Activated T-helper 17 cell treated with anti-CD3 and anti-CD28 coated beads, Interleukin-2, amount 50 U/mL, for 72 hours (primary cell): ENCODE data around the gene FURIN. TPM values are rescaled to one million over a fixed set of nuclear protein-coding genes. Genes with fewer than 3 reads are reported as not detected.
"Not testable (repeated sequence)": the region's sequence is repeated elsewhere in the genome, so short reads cannot be mapped to it uniquely, and the experiment has no call there.

Source experiments
- ATAC-seq: fragments of 150-1000 bp; cut with Tn5 transposase; replicated peaks from 2 replicates; pipeline ENCODE4 v1.10.0; 2021; ENCODE audit warnings: mild to moderate bottlenecking, moderate library complexity
- H3K27ac Mint-ChIP-seq: one replicate; pipeline ENCODE4 v1.8.0; 2022; ENCODE audit warnings: mixed read lengths
- H3K27me3 Mint-ChIP-seq: one replicate; pipeline ENCODE4 v1.8.0; 2022; ENCODE audit warnings: mixed read lengths
- H3K36me3 Mint-ChIP-seq: one replicate; pipeline ENCODE4 v1.8.0; 2022; ENCODE audit warnings: low read depth, mild to moderate bottlenecking, mixed read lengths
- H3K4me1 Mint-ChIP-seq: one replicate; pipeline ENCODE4 v1.8.0; 2022; ENCODE audit warnings: mixed read lengths
- H3K4me3 Mint-ChIP-seq: one replicate; pipeline ENCODE4 v1.8.0; 2022; ENCODE audit warnings: mild to moderate bottlenecking, mixed read lengths
- H3K9me3 Mint-ChIP-seq: one replicate; pipeline ENCODE4 v1.8.0; 2022; ENCODE audit warnings: mixed read lengths
- total RNA-seq, 2 donors: library from RNA; stranded (reverse); gene quantifications; one replicate each; pipeline ENCODE4 v1.2.3, GENCODE V29; 2022

FURIN gene
- total RNA-seq, 2 donors from 2014 or later, result 605 to 771 TPM

DNA sequence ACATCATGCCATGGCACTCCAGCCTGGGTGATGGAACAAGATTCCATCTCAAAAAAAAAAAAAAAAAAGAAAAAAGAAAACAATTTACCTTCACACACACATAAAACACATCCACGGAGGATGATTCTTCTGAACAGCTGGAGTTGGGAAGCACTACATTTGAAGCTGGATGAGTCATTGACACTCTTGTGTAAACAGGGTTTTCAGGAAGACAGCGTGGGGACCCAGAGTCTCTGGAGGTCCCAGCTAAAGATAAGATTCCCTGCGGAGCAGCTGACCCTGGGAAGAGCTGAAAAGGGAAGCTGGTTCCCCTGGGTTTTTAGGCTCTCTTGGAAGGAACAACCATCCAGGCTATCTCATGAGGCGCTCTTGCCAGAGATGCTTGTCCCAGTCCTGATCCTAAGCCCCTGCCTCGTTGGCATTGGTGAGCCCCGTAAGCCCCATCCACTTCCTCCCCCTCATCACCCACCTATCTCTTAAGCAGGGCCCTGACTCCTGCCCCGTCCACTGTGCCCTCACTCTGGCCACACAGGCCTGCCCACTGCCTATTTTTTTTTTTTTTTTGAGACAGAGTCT is 32.0 kb upstream of the FURIN start:
- Mint-ChIP-seq H3K36me3 (peaks cover 37% of the 10 kb centered on the region), H3K4me1 (peaks cover 33% of the 10 kb centered on the region), H3K27ac (peak overlapping the region; percentile 99), H3K9me3 (no peaks in the 10 kb centered on the region), H3K4me3 (peak overlapping the region; percentile 83), H3K27me3 (no peaks in the 10 kb centered on the region)
- ATAC-seq, result no peak

DNA sequence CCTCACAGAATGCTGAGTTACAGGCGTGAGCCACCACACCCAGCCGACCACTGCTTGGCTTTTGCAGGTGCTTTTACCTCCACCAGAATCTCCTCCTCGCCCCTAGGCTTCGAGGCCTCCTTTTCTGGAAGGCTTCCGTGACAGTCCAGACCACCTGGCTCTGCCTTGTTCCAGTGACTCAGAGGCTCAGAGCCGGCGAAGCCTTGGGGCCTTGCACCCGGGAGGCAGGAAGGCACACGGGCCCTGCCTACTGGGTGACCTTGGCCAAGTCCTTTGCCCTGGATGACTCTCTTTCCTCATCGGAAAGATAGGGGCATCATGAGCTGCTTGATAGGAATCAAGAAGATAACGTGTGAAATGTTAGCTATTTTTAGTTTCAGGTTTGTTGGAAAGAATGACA is 31.3 kb upstream of the FURIN start:
- H3K4me3 Mint-ChIP-seq, result peak overlapping the region; percentile 83
- H3K9me3 Mint-ChIP-seq, result no peaks in the 10 kb centered on the region
- peaks cover 38% of the 10 kb centered on the region for H3K4me1 Mint-ChIP-seq
- ATAC-seq, result peak; percentile 48
- H3K27me3 Mint-ChIP-seq, result no peaks in the 10 kb centered on the region
- peak overlapping the region; percentile 99 for H3K27ac Mint-ChIP-seq
- peaks cover 44% of the 10 kb centered on the region for H3K36me3 Mint-ChIP-seq

DNA sequence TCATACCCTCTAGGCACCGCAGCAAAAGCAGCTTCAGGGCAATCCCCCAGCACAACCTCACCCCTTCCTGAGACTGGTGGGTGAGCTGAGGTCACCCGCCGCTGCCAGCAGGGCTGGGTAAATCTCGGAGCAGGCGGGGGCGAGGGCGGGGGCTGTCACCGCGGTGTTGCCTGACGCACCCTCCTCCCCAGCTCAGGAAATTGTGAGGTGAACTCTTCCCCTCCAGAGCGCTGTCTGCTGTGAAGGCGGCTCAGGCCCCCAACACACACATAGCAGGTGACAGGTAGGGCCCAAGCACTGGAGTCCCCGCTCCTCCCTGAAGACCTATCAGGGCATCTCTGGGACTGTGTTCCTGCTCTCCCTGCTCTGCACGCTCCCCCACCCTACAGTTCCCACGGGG is 30.2 kb upstream of the FURIN start:
- Mint-ChIP-seq H3K4me3 (peak overlapping the region; percentile 83), H3K4me1 (peaks cover 43% of the 10 kb centered on the region), H3K9me3 (no peaks in the 10 kb centered on the region), H3K27me3 (no peaks in the 10 kb centered on the region), H3K36me3 (peaks cover 54% of the 10 kb centered on the region), H3K27ac (peak overlapping the region; percentile 99)
- ATAC-seq, result peak; percentile 83

DNA sequence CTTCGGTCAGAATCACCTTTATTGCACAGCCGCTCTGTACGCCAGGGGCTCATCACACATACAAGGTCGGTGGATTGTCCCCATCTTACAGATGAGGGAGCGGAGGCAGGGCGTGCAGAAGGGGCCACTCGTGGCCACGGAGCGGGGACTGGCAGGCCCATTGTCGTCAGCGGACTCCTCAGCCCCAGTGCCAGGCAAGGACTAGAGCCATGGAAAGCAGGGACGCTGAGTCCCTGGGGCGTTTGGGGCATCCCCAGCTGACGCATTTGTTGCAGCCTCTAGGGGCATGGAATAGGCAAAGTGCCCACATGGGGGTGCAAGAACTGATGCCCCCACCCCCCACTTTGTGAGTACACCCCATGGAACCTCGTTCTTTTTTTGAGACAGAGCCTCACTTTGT is 29.8 kb upstream of the FURIN start:
- no peaks in the 10 kb centered on the region for H3K9me3 Mint-ChIP-seq
- peaks cover 43% of the 10 kb centered on the region for H3K4me1 Mint-ChIP-seq
- no peaks in the 10 kb centered on the region for H3K27me3 Mint-ChIP-seq
- peaks cover 58% of the 10 kb centered on the region for H3K36me3 Mint-ChIP-seq
- peak overlapping the region; percentile 83 for H3K4me3 Mint-ChIP-seq
- peak overlapping the region; percentile 99 for H3K27ac Mint-ChIP-seq
- peak; percentile 43 for ATAC-seq

DNA sequence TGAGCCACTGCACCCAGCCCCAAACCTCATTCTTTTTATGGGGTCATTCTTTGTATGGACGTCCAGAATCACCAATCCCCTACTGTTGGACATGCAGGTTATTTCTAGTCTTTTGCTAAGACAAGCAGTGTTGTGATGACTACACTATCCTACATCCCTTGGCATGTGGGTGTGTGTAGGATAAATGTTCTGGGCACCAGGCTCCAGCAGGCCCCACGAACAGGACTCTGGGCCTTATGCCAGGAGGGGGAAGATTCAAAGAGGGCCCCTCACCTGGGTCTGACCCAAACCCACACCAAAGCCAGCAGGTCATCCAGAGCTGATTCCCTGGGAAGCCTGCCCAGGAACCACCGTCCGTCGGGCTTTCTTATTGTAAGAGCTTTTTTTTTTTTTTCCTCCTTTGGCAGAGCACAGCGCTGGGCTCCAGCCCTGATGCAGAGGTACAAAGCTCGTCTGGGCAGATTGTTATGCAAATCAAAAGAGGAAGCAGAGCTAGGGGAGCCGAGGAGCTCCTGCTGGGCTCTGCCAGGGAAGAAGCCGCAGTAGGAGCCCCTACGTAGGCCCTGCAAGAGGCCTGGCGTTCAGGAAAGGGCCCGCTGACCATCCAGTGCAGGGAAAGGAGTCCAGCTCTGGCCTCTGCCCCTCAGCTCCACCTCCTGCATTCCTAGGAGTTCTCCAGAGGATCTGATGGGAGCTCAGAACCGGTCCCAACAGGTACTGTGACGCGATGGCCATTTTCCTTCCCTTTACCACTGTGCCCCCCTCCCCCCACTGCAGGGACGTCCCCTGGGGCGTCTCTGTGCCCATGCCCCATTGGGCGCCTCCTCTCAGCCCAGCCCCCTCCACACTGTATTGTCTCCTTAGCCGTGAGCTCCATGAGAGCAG is 29.0 kb upstream of the FURIN start:
- Mint-ChIP-seq H3K27ac (peak overlapping the region; percentile 99), H3K27me3 (no peaks in the 10 kb centered on the region), H3K9me3 (no peaks in the 10 kb centered on the region), H3K4me1 (peaks cover 37% of the 10 kb centered on the region), H3K36me3 (peaks cover 66% of the 10 kb centered on the region), H3K4me3 (peak overlapping the region; percentile 83)
- ATAC-seq, result peak; percentile 50

DNA sequence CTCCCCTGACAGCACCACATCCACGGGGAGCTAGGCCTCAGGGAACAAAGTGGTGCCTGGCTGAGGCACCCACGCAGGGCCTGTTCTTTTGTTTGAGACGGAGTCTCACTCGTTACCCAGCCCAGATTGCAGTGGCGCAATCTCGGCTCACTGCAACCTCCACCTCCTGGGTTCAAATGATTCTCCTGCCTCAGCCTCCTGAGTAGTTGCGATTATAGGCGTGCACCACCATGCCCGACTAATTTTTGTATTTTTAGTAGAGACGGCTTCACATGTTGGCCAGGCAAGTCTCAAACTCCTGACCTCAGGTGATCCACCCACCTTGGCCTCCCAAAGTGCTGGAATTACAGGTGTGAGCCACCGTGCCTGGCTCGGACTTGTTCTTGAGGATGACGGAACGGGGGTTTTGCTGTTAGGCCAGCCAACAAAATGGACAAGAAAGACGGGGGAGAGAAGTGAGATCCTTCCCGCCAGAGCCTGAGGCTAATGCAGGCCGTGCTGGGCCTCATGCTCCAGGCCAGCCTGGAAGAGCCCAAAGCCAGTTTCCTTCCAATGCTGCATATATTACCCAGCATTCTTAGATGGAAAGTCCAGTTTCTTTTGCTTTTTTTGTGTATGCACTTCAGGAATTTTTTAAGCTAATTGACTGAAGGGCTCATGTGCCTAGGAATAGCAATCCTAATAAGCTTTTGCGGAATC is 28.1 kb upstream of the FURIN start:
- ATAC-seq, result no peak
- H3K27ac Mint-ChIP-seq, result peak overlapping the region; percentile 99
- H3K27me3 Mint-ChIP-seq, result no peaks in the 10 kb centered on the region
- peaks cover 38% of the 10 kb centered on the region for H3K4me1 Mint-ChIP-seq
- peaks cover 73% of the 10 kb centered on the region for H3K36me3 Mint-ChIP-seq
- H3K9me3 Mint-ChIP-seq, result no peaks in the 10 kb centered on the region
- H3K4me3 Mint-ChIP-seq, result peak overlapping the region; percentile 83

DNA sequence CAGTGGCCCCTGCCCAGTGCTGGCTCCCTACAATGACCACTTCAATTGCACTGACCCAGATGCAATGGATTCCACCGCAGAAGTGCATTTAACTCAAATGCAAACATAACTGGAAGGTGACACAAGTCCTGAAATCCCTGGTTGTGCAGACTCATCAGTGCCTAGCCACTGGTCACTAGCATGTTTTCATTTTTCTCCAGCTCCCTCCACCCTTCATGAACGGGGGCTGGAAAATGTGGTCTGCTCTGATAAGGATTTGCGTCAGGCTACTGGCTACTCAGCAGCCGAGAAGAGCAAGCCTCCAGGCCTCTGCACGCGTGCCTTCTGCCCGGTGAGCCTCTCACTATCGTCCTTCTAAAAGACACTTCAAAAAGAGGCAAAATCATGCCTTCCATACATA is 27.4 kb upstream of the FURIN start:
- Mint-ChIP-seq H3K9me3 (no peaks in the 10 kb centered on the region), H3K36me3 (peaks cover 78% of the 10 kb centered on the region), H3K27ac (no peak overlapping the region), H3K27me3 (no peaks in the 10 kb centered on the region), H3K4me3 (peak overlapping the region; percentile 83), H3K4me1 (peaks cover 39% of the 10 kb centered on the region)
- no peak for ATAC-seq

DNA sequence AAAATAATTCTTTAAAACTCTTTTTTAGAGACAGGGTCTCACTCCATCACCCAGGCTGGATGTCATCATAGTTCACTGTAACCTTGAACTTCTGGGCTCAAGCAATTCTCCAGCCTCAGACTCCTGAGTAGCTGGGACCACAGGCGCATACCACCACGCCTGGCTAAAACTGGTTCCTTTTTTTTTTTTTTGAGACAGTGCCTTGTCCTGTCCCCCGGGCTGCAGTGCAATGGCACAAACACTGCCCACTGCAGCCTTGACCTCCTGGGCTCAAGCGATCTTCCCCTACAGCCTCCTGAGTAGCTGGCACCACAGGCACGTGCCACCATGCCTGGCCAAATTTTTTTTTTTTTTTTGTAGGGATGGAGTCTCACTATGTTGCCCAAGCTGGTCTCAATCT is 23.7 kb upstream of the FURIN start:
- H3K4me3 Mint-ChIP-seq, result peak overlapping the region; percentile 69
- ATAC-seq, result no peak
- H3K27ac Mint-ChIP-seq, result peak overlapping the region; percentile 83

DNA sequence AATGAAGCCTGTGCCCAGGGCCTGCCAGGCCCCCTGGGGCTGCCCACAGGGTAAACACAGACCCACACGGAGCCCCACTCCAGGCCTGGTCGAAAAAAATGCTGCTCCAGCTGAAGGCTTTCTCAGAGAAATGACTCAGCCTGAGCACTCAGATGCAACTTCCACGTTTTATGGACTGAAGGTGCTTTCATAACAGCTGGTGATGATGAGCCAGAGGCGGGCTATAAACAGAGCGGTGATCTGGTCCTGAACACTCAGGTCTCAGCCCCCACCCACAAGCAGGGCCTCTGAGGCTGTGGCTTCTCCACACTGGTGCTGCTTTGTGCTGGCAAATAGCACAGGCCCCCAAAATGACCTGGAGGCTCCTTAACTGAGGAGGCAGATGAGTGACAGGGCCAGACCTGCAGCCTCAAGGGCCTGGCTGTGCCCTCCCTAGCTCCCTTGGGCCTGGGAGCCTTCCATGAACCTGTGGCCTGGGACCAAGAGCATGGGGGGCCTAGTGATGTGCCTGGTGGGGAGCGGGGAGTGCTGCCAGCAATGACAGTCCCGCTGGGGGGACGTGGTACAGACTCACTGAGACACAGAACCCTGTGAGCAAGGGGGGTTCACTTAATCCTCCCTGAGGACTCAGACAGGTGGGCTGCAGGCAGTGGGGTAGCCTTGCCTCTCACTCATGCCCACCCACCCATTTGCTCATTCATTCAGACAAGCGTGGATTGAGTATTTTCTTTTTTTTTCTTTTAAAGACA is 23.0 kb upstream of the FURIN start:
- Mint-ChIP-seq H3K4me3 (peak overlapping the region; percentile 69), H3K9me3 (no peaks in the 10 kb centered on the region), H3K27ac (peak overlapping the region; percentile 83), H3K36me3 (peaks cover 69% of the 10 kb centered on the region), H3K27me3 (no peaks in the 10 kb centered on the region), H3K4me1 (peaks cover 16% of the 10 kb centered on the region)
- peak; percentile 98 for ATAC-seq

More for the DNA sequence above, 23.7 kb upstream of the FURIN start:
- Mint-ChIP-seq H3K36me3 (peaks cover 75% of the 10 kb centered on the region), H3K9me3 (no peaks in the 10 kb centered on the region), H3K4me1 (peaks cover 16% of the 10 kb centered on the region), H3K27me3 (no peaks in the 10 kb centered on the region)

DNA sequence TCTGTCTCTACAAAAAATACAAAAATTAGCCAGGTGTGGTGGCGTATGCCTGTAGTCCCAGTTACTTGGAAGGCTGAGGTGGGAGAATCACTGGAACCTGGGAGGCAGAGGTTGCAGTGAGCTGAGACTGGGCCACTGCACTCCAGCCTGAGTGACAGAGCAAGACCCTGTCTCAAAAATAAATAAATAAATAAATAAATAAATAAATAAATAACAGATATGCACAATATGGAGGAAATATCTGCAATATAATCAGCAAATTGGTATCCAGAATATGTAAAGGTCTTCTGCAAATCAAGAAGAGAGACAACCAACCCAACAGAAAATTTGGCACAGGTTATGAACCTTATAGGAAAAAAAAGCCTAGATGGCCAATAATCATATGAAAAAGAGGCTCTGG is 19.0 kb upstream of the FURIN start:
- peaks cover 72% of the 10 kb centered on the region for H3K36me3 Mint-ChIP-seq
- not testable (repeated sequence) for H3K27me3 Mint-ChIP-seq, H3K9me3 Mint-ChIP-seq, ATAC-seq
- peaks cover 33% of the 10 kb centered on the region for H3K4me1 Mint-ChIP-seq
- peak overlapping the region; percentile 41 for H3K27ac Mint-ChIP-seq
- peak overlapping the region; percentile 86 for H3K4me3 Mint-ChIP-seq

DNA sequence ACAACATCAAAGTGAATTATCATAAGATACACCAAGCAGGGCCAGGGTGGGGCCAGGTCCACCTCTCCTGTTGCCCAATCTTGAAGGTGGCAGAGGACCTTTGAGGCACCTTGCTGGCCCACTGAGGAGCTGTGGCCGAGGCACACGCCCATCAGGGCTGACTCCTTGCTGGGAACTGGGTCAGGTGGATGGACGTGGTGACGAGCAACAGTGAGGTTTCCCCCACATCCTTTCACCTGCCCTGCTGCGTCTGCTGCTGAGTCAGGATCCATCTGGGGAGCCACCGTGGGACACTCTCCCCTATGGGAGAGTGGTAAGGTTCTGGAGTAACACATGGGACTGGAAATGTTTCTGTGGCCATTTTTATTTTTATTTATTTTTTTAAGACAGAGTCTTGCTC is 17.3 kb upstream of the FURIN start:
- Mint-ChIP-seq H3K36me3 (peaks cover 67% of the 10 kb centered on the region), H3K27ac (peak overlapping the region; percentile 65), H3K4me3 (peak overlapping the region; percentile 86), H3K27me3 (no peaks in the 10 kb centered on the region), H3K4me1 (peaks cover 37% of the 10 kb centered on the region), H3K9me3 (no peaks in the 10 kb centered on the region)
- ATAC-seq, result peak; percentile 65

DNA sequence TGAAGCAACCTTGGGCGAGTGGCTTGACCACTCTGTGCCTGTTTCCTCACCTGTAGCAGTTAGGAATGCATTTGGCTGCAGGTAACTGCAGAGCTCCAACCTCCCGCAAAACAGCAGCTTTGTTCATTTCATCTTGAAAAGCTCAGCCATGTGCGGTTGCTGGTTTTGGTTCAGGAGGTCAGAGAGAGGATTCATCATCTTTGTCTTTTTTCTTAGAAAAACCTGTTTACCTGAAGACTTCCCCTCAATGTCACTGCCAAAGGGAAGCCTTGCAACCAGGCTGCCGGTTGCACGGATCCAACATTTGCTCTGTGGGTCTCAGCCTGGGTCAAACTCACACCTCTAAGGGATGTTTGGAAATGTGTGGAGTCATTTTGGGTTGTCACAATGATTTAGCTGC is 16.4 kb upstream of the FURIN start:
- Mint-ChIP-seq H3K36me3 (peaks cover 67% of the 10 kb centered on the region), H3K4me1 (peaks cover 45% of the 10 kb centered on the region), H3K9me3 (no peaks in the 10 kb centered on the region), H3K27me3 (no peaks in the 10 kb centered on the region), H3K4me3 (peak overlapping the region; percentile 86), H3K27ac (peak overlapping the region; percentile 65)
- ATAC-seq, result peak; percentile 9

DNA sequence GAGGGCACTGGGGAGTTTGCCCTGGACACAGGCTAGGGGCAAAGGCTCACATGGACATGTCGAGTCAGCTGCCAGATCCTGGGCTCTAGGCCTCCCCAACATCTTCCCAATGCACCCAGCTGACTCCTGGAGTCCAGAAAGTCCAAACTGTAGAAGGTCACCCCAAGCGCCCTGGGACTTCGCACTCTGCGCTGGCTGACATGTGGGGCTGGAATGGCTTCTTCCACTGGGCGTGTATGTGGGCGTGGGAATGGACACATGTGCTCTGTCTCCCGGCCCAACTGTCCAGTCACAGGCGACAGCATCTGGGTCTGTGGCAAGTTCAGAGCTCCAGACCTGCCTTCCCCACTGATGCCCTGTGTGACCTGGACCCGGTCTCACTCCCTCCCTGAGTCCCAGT is 13.2 kb upstream of the FURIN start:
- H3K27ac Mint-ChIP-seq, result peak overlapping the region; percentile 65
- H3K4me3 Mint-ChIP-seq, result peak overlapping the region; percentile 86

DNA sequence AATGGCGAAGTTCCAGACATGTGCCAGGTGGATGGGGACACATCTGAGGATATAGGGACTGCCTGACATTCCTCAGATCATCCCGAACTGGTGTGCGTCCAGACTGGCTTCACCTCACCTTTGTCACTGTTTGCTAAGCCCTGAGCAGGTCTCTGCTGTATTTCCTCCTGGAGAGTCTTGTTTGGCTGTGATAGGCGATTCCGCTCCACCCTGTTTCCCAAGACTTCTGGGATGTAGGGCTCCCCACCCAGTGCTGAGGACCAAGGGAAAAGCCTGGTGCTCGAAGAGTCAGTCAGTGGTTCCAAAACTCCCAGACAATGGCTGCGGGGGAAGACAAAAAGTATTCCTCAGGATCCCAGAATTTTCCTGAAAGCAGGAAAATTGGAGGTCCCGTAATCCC is 11.1 kb upstream of the FURIN start:
- ATAC-seq, result no peak
- H3K4me1 Mint-ChIP-seq, result peaks cover 49% of the 10 kb centered on the region
- H3K9me3 Mint-ChIP-seq, result no peaks in the 10 kb centered on the region
- H3K36me3 Mint-ChIP-seq, result peaks cover 31% of the 10 kb centered on the region
- H3K27me3 Mint-ChIP-seq, result no peaks in the 10 kb centered on the region
- peak overlapping the region; percentile 86 for H3K4me3 Mint-ChIP-seq
- H3K27ac Mint-ChIP-seq, result peak overlapping the region; percentile 65

More for the DNA sequence above, 13.2 kb upstream of the FURIN start:
- Mint-ChIP-seq H3K36me3 (peaks cover 51% of the 10 kb centered on the region), H3K9me3 (no peaks in the 10 kb centered on the region), H3K4me1 (peaks cover 61% of the 10 kb centered on the region), H3K27me3 (no peaks in the 10 kb centered on the region)
- no peak for ATAC-seq
